ENCODE data around the gene GRIK1.

- TF ChIP-seq CTCF (IDR thresholded peaks at IDR 0.05; ENCODE audit: low read length): no peak
- no peak for TF ChIP-seq EZH2 (IDR thresholded peaks at IDR 0.05; ENCODE audit: borderline replicate concordance, low read length)
Observed at GRCh38 chr21:29667651-29668050, 272.1 kb downstream of the GRIK1 start.
